MM.1S (cell line): Measurements from ENCODE around the gene SLCO4A1.

Experiments
- EZH2 ChIP-seq: fragments of 300-600 bp; sonication (generic); optimal IDR thresholded peaks from 2 replicates; pipeline ENCODE3; 2017; ENCODE audit warnings: low read depth, mild to moderate bottlenecking, antibody characterized with exemption, low read length, mixed read lengths
- EZH2phosphoT487 ChIP-seq: fragments of 300-600 bp; sonication (generic); IDR thresholded peaks from 2 replicates; pipeline ENCODE4 v1.6.1; 2018; ENCODE audit warnings: antibody characterized with exemption, low read length
- TF ChIP-seq, protein P1 (sequence below): fragments of 300-600 bp; sonication (generic); IDR thresholded peaks from 2 replicates; pipeline ENCODE4 v1.5.1; 2016; ENCODE audit warnings: antibody characterized with exemption, low read length, mixed read lengths

DNA sequence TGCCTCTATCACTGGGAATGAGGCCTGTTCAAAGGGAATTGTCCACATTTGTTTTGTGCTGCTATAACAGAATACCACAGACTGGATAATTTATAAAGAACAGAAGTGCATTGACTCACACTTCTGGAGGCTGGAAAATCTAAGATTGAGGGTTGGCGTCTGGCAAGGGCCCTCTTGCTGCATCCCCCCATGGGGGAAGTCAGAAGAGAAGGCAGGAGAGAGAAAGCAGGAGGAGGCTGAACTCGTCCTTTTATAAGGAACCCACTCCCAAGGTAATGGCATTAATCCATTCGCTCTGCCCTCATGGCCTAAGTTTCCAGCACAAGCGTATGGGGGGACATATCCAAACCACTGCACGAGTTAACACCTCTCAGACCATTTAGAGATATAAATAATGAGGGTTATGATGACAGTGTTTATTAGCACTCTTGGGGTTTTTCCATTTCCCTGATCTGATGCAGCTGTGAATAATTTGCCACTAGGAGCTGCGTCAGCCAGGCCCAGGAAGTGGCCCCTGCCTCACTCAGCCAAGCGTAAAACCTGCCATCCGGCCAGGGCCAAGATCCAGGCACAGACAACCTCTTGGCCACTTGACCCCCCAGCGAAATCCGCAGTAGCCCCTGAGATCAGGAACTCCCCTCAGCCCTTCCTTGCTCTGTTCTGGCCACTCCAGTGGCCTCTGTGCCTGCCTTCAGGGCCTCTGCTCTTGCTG, 14.2 kb upstream of the SLCO4A1 start:
- TF ChIP-seq EZH2 (no peak), EZH2phosphoT487 (no peak)
- TF ChIP-seq, protein P1, sequence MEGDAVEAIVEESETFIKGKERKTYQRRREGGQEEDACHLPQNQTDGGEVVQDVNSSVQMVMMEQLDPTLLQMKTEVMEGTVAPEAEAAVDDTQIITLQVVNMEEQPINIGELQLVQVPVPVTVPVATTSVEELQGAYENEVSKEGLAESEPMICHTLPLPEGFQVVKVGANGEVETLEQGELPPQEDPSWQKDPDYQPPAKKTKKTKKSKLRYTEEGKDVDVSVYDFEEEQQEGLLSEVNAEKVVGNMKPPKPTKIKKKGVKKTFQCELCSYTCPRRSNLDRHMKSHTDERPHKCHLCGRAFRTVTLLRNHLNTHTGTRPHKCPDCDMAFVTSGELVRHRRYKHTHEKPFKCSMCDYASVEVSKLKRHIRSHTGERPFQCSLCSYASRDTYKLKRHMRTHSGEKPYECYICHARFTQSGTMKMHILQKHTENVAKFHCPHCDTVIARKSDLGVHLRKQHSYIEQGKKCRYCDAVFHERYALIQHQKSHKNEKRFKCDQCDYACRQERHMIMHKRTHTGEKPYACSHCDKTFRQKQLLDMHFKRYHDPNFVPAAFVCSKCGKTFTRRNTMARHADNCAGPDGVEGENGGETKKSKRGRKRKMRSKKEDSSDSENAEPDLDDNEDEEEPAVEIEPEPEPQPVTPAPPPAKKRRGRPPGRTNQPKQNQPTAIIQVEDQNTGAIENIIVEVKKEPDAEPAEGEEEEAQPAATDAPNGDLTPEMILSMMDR, result no peak
